Effector CD4-positive, alpha-beta T cell (primary cell): ENCODE measurements around the gene APOL5. TPM values are rescaled to one million over a fixed set of nuclear protein-coding genes. Genes with fewer than 3 reads are reported as not detected.
"Not testable (repeated sequence)": the region's sequence is repeated elsewhere in the genome, so short reads cannot be mapped to it uniquely, and the experiment has no call there.

Experiments
- DNase-seq: peaks from one replicate; pipeline ENCODE4 v3.0.0-alpha.2; 2020
- total RNA-seq: gene quantifications from one replicate; lab custom pipeline; 2026; lab: John Stamatoyannopoulos, UW

APOL5 gene, protein sequence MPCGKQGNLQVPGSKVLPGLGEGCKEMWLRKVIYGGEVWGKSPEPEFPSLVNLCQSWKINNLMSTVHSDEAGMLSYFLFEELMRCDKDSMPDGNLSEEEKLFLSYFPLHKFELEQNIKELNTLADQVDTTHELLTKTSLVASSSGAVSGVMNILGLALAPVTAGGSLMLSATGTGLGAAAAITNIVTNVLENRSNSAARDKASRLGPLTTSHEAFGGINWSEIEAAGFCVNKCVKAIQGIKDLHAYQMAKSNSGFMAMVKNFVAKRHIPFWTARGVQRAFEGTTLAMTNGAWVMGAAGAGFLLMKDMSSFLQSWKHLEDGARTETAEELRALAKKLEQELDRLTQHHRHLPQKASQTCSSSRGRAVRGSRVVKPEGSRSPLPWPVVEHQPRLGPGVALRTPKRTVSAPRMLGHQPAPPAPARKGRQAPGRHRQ
- not detected for total RNA-seq

DNA sequence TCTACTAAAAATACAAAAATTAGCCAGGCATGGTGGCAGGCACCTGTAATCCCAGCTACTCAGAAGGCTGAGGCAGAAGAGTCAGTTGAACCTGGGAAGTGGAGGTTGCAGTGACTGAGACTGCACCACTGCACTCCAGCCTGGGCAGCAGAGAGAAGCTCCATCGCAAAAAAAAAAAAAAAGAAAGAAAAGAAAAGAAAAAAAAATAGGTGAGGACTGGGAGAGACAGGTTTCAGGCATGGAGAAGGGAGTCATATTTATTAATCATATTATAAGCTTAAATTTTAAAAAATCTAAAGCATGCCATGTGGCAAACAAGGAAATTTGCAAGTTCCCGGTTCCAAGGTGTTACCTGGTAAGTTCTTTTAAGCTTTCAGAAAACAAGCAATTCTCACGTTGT, at the start of gene APOL5:
Gene APOL5, plus strand, starts transcription at position 301 of the 400 bp plus-strand sequence. Its CDS starts 0 bp downstream, at position 301.
- no peak for DNase-seq

DNA sequence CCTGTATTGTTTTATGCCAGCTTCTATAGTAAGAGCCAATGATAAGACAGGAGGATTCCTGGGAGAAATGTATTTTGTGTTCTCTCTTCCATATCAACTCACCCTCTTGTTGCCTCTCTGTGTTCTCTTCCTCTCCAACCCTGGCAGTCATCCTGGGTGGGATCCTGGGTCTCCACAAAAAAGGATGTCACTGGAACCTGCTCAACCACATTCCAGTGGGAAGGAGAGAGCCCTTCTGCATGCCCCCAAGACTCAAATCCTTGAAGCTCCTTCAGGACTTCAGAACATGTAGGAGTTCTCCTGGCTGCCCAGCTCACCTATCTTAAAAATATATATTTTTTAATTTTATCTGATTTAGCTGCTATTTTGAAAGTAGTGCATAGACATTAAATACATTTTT, 43.3 kb upstream of the APOL5 start:
- DNase-seq, result no peak

DNA sequence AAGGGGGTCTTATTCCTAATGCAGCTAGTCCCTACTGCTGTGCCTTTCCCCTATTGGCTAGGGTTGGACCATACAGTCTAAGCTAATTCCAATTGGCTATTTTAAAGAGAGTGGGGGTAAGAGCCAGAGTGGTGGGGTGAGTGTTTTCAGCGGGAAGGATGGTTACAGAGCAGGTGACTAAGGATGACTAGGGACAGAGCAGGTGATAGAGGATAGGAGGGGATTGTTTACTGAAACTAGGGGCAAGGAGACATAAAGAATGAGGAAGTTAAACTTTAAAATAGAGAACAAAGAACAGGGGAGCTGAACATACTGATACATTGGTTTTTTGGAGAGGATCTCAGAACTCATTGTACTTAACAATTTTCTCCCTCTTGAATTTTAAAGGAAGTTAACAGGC, 41.6 kb upstream of the APOL5 start:
- not testable (repeated sequence) for DNase-seq

DNA sequence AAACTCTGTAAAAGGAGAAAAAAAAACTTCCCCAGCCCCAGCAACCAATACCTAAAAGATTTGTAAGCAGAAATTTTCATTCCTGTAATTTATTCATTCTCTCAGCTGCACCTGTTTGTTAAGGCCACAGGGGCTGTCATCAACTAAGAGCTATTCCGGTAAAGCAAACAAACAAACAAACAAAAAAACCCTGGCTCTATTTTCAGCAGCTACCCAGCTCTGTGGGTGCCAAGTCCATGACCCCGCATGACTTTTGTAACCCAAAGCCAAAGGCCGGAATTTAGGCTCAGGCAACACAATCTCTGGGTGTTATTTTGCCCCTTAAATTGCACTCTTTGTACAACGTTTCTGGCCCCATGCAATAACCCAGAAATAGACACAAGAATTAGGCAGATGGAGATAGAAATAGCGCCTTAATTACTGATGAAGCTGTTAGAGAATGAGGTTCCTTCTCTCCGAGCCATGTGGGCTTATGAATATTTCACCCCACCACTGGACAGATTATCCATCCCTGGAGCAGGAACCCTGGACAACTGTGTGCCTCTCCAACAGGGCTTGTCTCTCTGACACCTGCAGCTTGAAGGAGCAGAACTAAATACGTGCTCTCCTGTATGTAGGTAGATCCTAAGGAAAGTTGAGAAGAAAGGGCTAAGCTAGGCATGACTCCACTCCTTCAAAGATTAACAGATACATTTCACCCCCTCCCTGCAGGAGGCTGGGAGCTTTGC, 40.0 kb upstream of the APOL5 start:
- DNase-seq, result no peak

DNA sequence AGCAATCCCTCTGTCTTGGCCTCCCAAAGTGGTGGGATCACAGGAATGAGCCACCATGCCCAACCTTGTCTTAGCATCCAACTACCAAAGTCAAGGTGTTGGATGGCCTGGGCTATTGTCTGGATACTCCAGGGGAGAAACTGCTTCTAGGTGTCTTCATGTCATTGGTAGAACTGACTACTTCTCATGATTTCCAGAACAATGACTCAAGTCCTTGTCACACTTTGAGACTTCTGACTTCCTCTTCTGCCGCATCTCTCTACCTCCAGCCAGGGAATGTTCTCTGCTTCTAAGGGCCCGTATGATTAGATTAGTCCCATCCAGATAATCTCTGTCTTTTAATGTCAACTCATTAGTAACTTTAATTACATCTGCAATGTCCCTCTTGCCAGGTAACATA, 38.8 kb upstream of the APOL5 start:
- DNase-seq, result no peak

DNA sequence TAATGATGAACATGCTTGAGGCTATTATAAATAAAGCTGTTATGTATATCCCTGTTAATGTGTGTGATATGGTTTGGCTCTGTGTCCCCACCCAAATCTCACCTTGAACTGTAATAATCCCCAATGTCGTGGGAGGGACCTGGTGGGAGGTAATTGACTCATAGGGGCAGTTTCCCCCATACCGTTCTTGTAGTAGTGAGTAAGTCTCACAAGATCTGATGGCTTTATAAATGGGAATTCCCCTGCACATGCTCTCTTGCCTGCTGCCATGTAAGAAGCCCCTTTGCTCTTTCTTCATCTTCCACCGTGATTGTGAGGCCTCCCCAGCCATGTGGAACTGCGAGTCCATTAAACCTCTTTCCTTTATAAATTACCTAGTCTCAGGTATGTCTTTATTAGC, 38.2 kb upstream of the APOL5 start:
- DNase-seq, result not testable (repeated sequence)

DNA sequence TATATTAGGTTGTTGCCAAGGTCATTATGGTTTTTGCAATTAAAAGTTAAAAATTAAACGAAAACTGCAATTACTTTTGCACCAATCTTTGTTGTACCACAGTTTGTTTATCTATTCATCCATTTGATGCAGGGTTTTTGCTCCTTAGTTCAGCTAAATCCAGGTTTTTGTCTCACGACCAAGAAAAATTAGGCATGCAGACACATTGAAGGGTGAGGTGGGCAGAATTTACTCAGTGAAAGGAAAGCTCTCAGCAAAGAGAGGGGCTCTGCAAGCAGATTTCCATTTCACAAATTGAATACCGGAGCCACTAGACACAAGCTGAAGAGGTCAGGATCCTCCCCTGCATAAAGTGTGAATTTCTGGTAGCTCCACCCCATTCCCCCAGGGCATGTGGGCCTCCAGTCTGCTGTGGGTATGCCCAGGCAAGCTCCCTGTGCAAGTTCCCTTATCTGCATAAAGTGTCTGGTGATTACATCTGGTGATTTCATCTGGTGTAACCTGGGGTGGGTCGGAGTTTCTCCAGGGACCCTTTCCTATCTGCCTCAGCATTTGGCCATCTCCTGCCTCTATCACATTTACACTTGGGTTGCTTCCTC, 36.1 kb upstream of the APOL5 start:
- no peak for DNase-seq

DNA sequence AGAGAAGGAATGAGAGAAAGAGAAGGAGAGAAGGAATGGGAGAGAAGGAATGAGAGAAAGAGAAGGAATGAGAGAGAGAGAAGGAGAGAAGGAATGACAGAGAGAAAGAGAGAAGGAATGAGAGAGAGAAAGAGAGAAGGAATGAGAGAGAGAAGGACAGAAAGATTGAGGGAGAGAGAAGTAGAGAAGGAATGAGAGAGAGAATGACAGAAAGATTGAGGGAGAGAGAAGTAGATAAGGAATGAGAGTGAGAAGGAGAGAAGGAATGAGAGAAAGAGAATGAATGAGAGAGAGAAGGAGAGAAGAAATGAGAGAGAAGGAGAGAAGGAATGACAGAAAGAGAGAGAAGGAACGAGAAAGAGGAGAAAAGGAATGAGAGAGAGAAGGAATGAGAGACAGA, 34.1 kb upstream of the APOL5 start:
- DNase-seq, result no peak

DNA sequence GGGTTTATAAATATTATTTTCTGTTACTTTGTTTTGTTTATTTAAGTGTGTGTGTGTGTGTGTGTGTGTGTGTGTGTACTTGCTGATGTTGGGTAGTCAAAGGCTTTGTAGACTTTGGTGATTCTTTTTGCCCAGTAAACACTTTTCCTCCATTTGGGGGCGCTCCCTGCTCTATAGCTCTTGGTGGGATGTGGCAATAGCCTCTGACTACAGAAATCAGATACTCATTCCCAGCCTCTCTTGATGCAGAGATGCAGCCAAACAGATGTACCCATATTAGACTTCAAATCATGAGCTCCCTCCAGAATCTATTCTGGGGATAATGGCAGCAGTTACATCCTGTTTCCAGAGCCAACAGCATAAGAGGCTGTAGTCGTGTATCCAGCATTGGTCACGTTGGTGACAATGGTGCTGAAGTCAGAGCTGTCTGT, 33.4 kb upstream of the APOL5 start:
- no peak for DNase-seq

DNA sequence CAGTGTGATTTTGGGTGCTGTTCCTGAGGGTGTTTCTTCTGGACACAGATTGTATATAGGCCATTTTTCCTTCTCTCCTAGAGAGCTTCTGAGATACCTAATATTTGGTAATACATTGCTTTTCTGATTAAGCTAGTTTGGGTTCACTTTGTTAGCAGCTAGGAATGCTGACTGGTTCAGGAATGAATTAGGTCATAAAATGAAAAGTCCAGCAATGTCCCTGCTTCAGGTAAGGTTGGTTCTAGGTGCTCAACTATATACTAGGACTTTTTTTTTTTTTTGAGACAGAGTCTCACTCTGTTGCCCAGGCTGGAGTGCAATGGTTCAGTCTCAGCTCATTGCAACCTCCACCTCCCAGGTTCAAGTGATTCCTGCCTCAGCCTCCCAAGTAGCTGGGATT, 32.9 kb upstream of the APOL5 start:
- no peak for DNase-seq

DNA sequence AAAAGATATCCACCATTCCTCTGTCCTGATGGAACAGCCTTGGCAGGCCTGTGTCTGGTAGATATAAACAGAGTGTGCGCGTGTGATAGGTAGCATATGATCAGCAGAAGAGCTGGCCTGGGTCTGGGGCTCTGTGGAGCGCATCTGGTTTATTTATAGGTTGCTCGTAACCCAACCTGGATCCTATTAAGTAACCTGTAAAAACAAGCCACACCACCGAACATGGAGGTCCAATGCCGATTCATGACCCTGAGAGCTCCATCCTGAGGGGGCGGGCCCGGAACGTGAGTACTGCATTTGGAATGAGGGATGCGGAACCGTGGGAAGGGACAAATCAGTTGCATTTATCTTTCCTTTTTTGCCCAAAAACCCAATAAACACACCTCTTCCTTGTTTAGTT, 31.9 kb upstream of the APOL5 start:
- DNase-seq, result no peak

DNA sequence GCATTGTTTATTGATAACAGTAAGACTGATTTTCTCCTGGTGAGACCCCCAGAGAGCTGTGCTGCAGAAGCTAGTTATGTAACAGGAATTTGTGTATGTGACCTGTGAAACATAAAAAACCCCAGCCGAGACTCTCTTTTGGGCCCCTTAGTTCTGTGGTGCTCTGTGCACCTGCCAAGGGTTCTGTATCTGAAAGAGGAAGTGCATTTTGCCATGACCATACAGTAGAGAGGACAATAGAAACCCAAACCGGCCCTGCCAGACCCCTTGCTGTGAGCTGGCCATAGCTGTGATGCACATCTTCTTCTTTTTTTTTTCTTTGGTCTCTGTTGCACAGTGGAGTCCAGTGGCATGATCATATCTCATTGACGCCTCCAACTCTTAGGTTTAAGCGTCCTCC, 31.4 kb upstream of the APOL5 start:
- DNase-seq, result no peak

DNA sequence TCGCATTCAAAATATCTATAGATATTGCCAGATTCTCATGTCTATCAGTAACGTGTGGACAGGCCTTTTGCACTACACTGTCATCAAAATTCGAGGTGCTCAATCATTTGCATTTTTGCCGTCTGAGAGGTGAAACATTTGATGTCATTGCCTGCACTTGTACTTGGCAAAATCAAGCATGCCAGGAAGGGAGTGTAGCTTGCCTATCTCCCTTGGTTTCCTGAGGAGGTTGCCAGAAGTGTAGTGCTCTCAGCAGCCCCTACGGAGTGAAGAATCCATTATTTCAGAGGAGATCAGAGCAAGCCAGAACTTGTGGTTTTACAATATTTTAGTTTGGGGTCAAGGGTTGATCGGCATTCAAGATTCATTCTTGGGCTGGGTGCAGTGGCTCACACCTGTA, 30.2 kb upstream of the APOL5 start:
- DNase-seq, result no peak

DNA sequence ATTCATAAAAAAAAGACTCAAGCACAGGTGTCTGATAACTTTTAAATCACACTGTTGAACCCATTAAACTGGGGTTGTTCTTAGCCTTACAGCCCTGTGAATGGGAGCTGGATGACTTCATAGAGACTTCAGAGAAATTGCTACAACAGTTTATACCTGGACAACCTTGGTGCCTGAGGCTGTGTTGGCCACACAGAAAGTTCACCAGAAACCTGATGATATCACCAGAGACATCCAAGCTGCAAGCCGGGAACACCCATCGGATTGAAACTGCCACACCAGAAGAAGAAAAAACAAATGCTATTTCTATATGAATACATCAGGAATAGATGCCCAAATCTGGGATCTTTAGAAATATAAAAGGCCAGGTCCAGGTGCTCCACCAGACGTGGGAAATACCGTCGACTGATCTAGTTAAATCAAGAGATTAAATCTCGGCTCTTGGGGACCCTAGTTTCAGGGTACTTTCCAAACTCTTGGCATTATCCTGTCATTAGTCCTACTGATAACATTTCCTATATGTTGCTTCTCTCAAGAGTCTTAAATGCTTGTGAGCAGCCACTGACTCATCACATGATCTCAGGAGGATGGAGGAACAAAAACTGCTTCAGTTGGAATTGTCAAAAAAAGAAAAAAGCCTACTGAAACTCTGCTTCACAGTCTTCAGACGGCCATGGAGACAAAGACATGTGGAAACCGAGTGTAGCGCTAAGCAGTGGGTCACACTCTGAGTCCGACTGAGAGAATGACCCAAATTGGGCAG, 28.6 kb upstream of the APOL5 start:
- no peak for DNase-seq

DNA sequence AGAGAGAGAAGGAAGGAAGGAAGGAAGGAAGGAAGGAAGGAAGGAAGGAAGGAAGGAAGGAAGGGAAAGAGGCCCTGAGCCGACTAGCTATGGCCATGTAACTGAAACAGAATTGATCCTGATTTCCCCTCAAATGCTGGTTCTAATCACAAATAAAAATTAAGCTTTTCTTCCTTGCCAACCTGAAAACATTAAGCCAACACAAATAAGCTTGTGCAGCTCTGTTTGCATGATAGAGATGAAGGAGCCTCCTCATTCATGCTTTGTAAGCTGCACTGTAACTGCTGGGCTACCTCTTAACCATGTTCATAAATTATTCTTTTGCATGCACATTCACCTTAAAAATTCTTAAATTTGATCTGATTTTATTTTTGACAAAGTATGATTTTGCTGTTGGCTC, 27.7 kb upstream of the APOL5 start:
- no peak for DNase-seq

DNA sequence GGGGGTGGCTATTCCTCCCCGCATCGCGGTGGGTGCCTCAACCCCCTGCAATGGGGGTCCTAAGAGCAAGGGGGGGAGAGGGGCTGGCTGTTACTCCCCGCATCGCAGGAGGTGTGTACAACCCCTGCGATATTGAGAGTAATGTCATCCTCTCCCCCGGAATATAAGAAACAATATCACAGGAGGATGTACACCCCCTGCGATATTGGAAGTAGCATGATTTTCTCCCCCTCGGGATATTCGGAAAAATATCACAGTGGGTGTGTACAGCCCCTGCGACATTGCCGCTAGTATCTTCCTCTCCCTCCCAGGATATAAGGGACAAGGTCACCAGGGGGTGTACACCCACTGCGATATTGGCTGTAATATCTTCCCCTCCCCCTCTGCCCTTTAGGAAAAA, 22.5 kb upstream of the APOL5 start:
- DNase-seq, result no peak

DNA sequence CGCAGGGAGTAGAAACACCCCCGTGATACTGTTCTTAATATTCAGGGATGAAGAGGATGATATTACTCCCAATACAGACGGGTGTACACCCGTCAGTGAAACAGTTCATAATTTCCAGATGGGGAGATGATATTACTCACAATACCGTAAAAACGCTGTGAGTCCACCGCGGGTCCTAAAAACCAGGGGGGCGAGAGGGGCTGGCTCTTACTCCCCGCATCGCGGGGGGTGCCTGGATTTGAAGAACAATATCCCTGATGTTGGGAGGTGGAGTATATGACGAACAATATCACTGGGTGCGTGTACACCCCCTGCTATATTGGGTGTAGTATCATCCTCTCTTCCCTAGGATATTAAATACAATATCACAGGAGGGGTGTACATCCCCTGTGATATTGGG, 20.5 kb upstream of the APOL5 start:
- DNase-seq, result no peak

DNA sequence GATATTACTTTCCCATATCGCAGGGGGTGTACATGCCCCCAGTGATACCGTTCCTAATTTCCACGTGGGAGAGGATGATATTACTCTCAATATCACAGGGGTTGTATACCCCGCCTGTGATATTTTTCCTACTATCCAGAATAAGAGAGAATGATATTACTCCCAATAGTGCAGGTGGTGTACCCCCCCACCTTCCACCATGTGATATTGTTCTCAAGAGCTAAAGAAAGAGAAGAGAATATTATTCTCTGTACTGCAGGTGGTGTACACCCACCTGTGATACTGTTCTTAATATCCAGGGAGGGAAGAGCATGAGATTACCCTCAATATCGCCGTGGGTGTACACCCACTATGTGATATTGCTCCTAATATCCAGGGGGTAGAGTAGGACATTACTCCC, 17.8 kb upstream of the APOL5 start:
- DNase-seq, result not testable (repeated sequence)

DNA sequence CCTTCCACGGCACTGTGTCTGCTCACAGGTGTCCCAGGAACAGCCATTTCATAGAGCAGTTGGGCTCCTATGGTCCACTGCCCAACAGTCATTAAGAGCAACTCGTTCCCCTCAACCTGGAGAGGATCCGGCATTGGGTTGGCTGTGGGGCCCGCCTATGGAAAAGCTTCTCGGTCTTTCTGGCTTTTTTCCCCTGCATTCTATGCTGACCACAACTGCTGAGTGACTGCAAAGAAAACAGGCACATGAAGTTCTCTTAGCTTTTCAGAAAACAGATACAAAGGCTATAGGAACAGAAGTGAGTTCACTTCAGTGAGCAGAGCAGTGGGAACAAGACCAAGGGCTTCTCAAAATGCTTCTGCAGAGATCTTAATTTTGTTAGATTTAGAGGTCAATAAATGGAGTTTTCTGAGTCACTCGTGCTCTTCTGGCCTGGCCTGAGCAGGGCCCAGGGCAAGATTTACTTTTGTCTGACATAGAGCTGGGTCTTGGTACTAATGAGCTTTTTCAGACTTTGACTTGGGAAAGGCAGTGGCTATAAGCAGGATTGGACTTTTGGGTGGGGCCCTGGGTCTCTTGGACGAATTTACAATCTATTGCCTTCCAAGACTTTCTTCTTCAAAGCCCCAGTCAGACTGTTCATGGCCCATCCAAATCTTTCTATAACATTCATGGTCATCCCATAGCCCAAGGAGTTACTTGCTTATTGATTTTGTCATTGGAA, 13.6 kb upstream of the APOL5 start:
- no peak for DNase-seq

DNA sequence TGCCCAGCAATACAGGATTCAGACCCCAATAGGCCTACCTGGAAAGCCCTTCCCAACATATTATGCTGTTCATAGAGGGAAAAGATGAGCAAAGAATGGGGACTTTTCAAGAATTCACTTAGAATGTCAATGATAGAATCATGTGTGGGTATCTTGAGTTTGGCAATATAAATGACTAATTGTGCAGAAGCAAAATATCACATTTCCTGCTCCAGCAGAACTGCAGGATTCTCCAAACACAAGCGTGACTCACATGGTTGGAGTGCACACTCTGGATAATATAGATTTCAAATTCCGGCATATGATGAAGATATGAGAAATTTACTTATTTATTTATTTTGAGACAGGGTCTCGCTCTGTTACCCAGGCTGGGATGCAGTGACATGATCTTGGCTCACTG, 12.5 kb upstream of the APOL5 start:
- no peak for DNase-seq

DNA sequence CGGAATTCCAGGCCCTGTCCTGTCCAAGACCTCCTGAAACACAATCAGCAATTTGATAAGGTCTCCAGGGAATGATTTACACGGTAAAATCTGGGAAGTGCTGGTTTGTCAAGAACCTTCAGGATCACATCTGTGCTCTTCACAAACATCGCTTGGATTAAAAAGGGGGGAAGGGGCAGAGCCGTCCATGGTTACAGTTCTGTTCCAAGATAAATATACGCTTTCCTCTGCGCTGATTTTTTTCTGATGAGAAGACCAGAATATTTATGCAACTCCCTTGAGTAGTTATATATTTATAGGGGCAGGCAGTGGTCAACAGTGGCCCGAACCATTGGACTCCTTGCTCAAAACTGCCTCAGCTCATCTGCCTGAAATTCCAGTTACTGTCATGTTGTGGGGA, 9.2 kb upstream of the APOL5 start:
- no peak for DNase-seq

DNA sequence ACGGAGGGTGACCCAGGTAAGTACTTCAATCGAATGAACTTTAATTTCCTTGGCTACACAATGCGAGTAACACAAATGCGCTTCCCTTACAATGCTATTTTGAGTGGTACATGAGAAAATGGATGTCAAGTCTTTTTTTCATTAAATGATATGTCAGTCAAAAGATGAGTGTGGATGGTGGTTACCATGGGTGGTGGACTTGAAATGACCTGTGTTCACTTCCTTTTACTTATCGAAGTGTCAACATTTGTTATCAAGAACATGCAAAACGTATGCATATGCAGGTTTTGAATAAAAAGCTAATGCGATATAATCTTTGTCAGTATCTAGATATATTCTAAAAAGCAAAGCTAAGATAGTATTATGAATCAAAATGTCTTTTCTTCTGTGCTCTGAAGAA, 8.8 kb upstream of the APOL5 start:
- DNase-seq, result no peak
